Naive thymus-derived CD4-positive, alpha-beta T cell (primary cell): Measurements from ENCODE around the gene CCDC33. TPM values are rescaled to one million over a fixed set of nuclear protein-coding genes. Genes with fewer than 3 reads are reported as not detected.

Experiments used
- ATAC-seq: fragments of 150-1000 bp; cut with Tn5 transposase; 2 replicates; pipeline ENCODE4 v1.10.0; 2021; ENCODE audit warnings: mild to moderate bottlenecking, moderate library complexity
- CTCF ChIA-PET: fragments of 350-600 bp; sonication (Branson Sonifier 250); formaldehyde crosslinking; loops from one replicate; lab custom pipeline; 2021; ENCODE audit warnings: antibody characterized with exemption; lab: Charles Lee
- POLR2A ChIA-PET: fragments of 350-600 bp; sonication (Branson Sonifier 250); formaldehyde crosslinking; loops from one replicate; lab custom pipeline; 2021; ENCODE audit warnings: antibody characterized with exemption, inconsistent platforms; lab: Charles Lee
- DNase-seq, 9 donors: peaks; one replicate each; pipeline versions ENCODE4 v3.0.0 to v3.0.0-alpha.2; 2020 to 2022; ENCODE audit warnings: mixed read lengths in 1 of 9
- H3K27ac ChIP-seq: one replicate; pipeline ENCODE4 v1.7.0; 2013; ENCODE audit warnings: mild to moderate bottlenecking, low read depth, low read length, moderate library complexity
- H3K27me3 ChIP-seq, 2 donors: one replicate each; pipeline ENCODE4 v1.7.0; 2013; ENCODE audit warnings: low read length in 2 of 2, mild to moderate bottlenecking in 2 of 2, moderate library complexity in 2 of 2; ENCODE audit not compliant: control insufficient read depth in 2 of 2, insufficient read depth in 2 of 2
- H3K36me3 ChIP-seq, 3 experiments: 1 replicate in 2 of 3; 2 replicates in 1 of 3; pipeline ENCODE4 v1.7.0; 2013; ENCODE audit warnings: low read length in 3 of 3, mild to moderate bottlenecking in 3 of 3, moderate library complexity in 1 of 3; ENCODE audit not compliant: insufficient read depth in 3 of 3, control insufficient read depth in 2 of 3
- H3K4me1 ChIP-seq, 2 donors: one replicate each; pipeline ENCODE4 v1.7.0; 2013; ENCODE audit warnings: low read length in 2 of 2, mild to moderate bottlenecking in 2 of 2, moderate library complexity in 1 of 2; ENCODE audit not compliant: control insufficient read depth in 2 of 2, insufficient read depth in 2 of 2
- H3K4me3 ChIP-seq: 2 replicates; pipeline ENCODE4 v1.7.0; 2013; ENCODE audit warnings: mild to moderate bottlenecking, low read length
- H3K9me3 ChIP-seq, 3 experiments: 1 replicate in 2 of 3; 2 replicates in 1 of 3; pipeline ENCODE4 v1.7.0; 2013; ENCODE audit warnings: low read length in 3 of 3; ENCODE audit not compliant: control insufficient read depth in 2 of 3
- H3K27ac Mint-ChIP-seq, 9 donors: one replicate each; pipeline ENCODE4 v1.8.0; 2020 to 2022; ENCODE audit warnings: mixed read lengths in 9 of 9, mild to moderate bottlenecking in 8 of 9, moderate library complexity in 5 of 9, inconsistent platforms in 2 of 9
- H3K27me3 Mint-ChIP-seq, 5 donors: one replicate each; pipeline ENCODE4 v1.8.0; 2021 to 2022; ENCODE audit warnings: mixed read lengths in 5 of 5, mild to moderate bottlenecking in 1 of 5
- H3K36me3 Mint-ChIP-seq, 5 donors: one replicate each; pipeline ENCODE4 v1.8.0; 2020 to 2022; ENCODE audit warnings: mixed read lengths in 5 of 5, mild to moderate bottlenecking in 3 of 5, inconsistent platforms in 1 of 5
- H3K4me1 Mint-ChIP-seq, 7 donors: one replicate each; pipeline ENCODE4 v1.8.0; 2020 to 2022; ENCODE audit warnings: mixed read lengths in 7 of 7, mild to moderate bottlenecking in 3 of 7, inconsistent platforms in 1 of 7
- H3K4me3 Mint-ChIP-seq, 10 donors: one replicate each; pipeline ENCODE4 v1.8.0; 2020 to 2022; ENCODE audit warnings: mild to moderate bottlenecking in 10 of 10, mixed read lengths in 10 of 10, moderate library complexity in 6 of 10, inconsistent platforms in 2 of 10
- H3K9me3 Mint-ChIP-seq, 11 donors: one replicate each; pipeline ENCODE4 v1.8.0; 2020 to 2022; ENCODE audit warnings: mixed read lengths in 11 of 11, mild to moderate bottlenecking in 4 of 11, inconsistent platforms in 1 of 11, moderate library complexity in 1 of 11
- intact Hi-C, 2 donors: fragments of 100-400 bp; cut with micrococcal nuclease; formaldehyde crosslinking; loops; one replicate each; pipeline ENCODE4 v1.15.1; 2023
- polyA plus RNA-seq, 2 donors: library from polyadenylated mRNA; unstranded; fragments of 300-500 nt; fragmentation: Illumina TruSeq; gene quantifications; one replicate each; pipeline ENCODE4 v1.2.3, GENCODE V29; 2021
- total RNA-seq, 6 experiments: library from RNA in 5 of 6; stranded (reverse) in 5 of 6; gene quantifications; 1 replicate in 5 of 6; 2 replicates in 1 of 6; pipeline ENCODE4 v1.2.3 and lab custom pipeline; 2021 to 2026

The CCDC33 gene
- total and polyA plus RNA-seq, 7 experiments from 2014 or later, result not detected

DNA sequence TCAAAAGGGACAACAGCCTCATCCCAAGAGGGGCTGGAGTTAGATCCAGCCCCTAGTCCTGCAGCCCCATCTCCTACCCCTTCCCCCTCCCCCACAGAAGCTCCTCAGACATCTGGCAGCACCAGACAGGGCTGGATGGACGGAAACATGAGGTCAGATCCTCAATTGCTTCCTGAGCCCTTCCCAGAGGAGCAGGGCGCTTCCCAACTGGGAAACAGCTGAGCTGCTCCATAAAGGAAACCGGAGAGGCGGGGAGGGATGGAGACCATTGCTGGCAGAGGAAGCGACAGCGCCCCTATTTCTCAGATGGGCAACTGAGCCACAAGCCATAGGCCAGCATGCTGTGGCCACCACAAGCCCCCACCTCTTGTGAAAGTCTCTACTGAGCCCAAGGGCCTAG is 149.6 kb downstream of the CCDC33 start:
- ChIA-PET CTCF (interaction anchor here (1.0 to 6.9 kb wide), 3 partner anchors 10 to 54 kb away, joined by 4 to 93 read pairs (median 7); no protein-coding TSS in a partner anchor), POLR2A (no interaction called here)
- H3K36me3 ChIP-seq, result no peaks in the 10 kb centered on the region
- H3K4me3 ChIP-seq, result no peak overlapping the region
- H3K9me3 ChIP-seq, result no peaks in the 10 kb centered on the region
- Mint-ChIP-seq H3K27me3 (no peaks in the 10 kb centered on the region), H3K4me1 (peaks cover 0 to 54% (median 18%) of the 10 kb centered on the region in 7 donors), H3K36me3 (no peaks in the 10 kb centered on the region), H3K9me3 (no peaks in the 10 kb centered on the region), H3K27ac (peak overlapping the region in 1 of 9 donors; percentile 87), H3K4me3 (no peak overlapping the region)
- intact Hi-C loops, result no loop called here
- no peak overlapping the region for H3K27ac ChIP-seq
- ATAC-seq (no peak), DNase-seq (no peak)
- no peaks in the 10 kb centered on the region for H3K27me3 ChIP-seq
- H3K4me1 ChIP-seq, result peaks cover 6 to 32% of the 10 kb centered on the region in 2 donors

Other genes starting within 250 kb of the CCDC33 start
- gene STOML1, start 244.0 kb upstream of the CCDC33 start, total RNA-seq, result 10 to 100 TPM in 3 of 5 experiments, 1 to 10 TPM in 2; 7.5 to 14.5 (median 12.3) TPM
- gene STOML1, start 244.0 kb upstream of the CCDC33 start, polyA plus RNA-seq, result 10 to 100 TPM; 18.7 to 21.3 TPM
- gene PML, start 241.6 kb upstream of the CCDC33 start, total RNA-seq, result 100 to 1,000 TPM in 1 of 5 experiments, 10 to 100 TPM in 4; 42.1 to 113 (median 64.8) TPM
- gene PML, start 241.6 kb upstream of the CCDC33 start, polyA plus RNA-seq, result 10 to 100 TPM; 18.1 to 34.3 TPM
- under 1 TPM in 3 of 5 experiments, not detected in 2; 0.29 to 0.53 (median 0.32) TPM for gene GOLGA6A, start 153.8 kb upstream of the CCDC33 start, total RNA-seq
- under 1 TPM in 1 of 2 donors, not detected in 1; 0.14 TPM for gene GOLGA6A, start 153.8 kb upstream of the CCDC33 start, polyA plus RNA-seq
- gene ISLR2, start 105.7 kb upstream of the CCDC33 start, total RNA-seq, result not detected
- not detected for gene ISLR2, start 105.7 kb upstream of the CCDC33 start, polyA plus RNA-seq
- not detected for gene ISLR, start 62.6 kb upstream of the CCDC33 start, total RNA-seq
- gene ISLR, start 62.6 kb upstream of the CCDC33 start, polyA plus RNA-seq, result not detected
- not detected for gene STRA6, start 33.5 kb upstream of the CCDC33 start, total RNA-seq
- not detected for gene STRA6, start 33.5 kb upstream of the CCDC33 start, polyA plus RNA-seq
- gene CYP11A1, start 131.3 kb downstream of the CCDC33 start, total RNA-seq, result 1 to 10 TPM in 1 of 5 experiments, under 1 TPM in 1, not detected in 3; 0.58 to 1.0 TPM
- not detected for gene CYP11A1, start 131.3 kb downstream of the CCDC33 start, polyA plus RNA-seq
- gene SEMA7A, start 197.6 kb downstream of the CCDC33 start, total RNA-seq, result 10 to 100 TPM in 2 of 5 experiments, 1 to 10 TPM in 3; 1.6 to 15.7 (median 5.0) TPM
- gene SEMA7A, start 197.6 kb downstream of the CCDC33 start, polyA plus RNA-seq, result not detected
- gene UBL7, start 224.8 kb downstream of the CCDC33 start, total RNA-seq, result 10 to 100 TPM; 20.2 to 50.7 (median 40.6) TPM
- gene UBL7, start 224.8 kb downstream of the CCDC33 start, polyA plus RNA-seq, result 100 to 1,000 TPM; 108 to 127 TPM